H1 (cell line): ENCODE measurements around the gene KCNC2. TPM values are rescaled to one million over a fixed set of nuclear protein-coding genes. Genes with fewer than 3 reads are reported as not detected.

Source experiments
- CTCF ChIA-PET: fragments of 300-600 bp; sonication (Branson Sonifier 250); formaldehyde crosslinking; loops from one replicate; lab custom pipeline; 2021; ENCODE audit not compliant: partially characterized antibody; lab: Charles Lee
- POLR2A ChIA-PET: fragments of 300-600 bp; sonication (Branson Sonifier 250); formaldehyde crosslinking; loops from one replicate; lab custom pipeline; 2021; ENCODE audit warnings: inconsistent platforms; ENCODE audit not compliant: partially characterized antibody; lab: Charles Lee
- DNase-seq, 2 experiments: peaks; one replicate each; pipeline versions ENCODE4 v3.0.0 to v3.0.0-alpha.2; 2010 to 2022; ENCODE audit warnings: low spot score in 2 of 2, low read depth in 1 of 2, mixed read lengths in 1 of 2
- FAIRE-seq: peaks from 2 replicates; lab custom pipeline; 2011; peaks lifted over from hg19 to GRCh38; lab: Jason Lieb, UNC
- H2AFZ ChIP-seq: 2 replicates; pipeline ENCODE4 v1.8.1; 2012; ENCODE audit warnings: low read length, inconsistent platforms
- H2AK5ac ChIP-seq: 2 replicates; pipeline ENCODE4 v1.6.1; 2013; ENCODE audit warnings: low read depth, low read length
- H2BK120ac ChIP-seq: replicated peaks from 2 replicates; pipeline ENCODE3; 2013; ENCODE audit warnings: low read depth, low read length, inconsistent platforms
- H2BK12ac ChIP-seq: 2 replicates; pipeline ENCODE4 v1.6.1; 2013; ENCODE audit warnings: low read depth, low read length
- H2BK15ac ChIP-seq: 2 replicates; pipeline ENCODE4 v1.6.1; 2013; ENCODE audit warnings: low read length
- H2BK20ac ChIP-seq: 2 replicates; pipeline ENCODE4 v1.6.1; 2013; ENCODE audit warnings: low read length
- H2BK5ac ChIP-seq: 2 replicates; pipeline ENCODE4 v1.6.1; 2013; ENCODE audit warnings: low read depth, low read length
- H3K14ac ChIP-seq: 2 replicates; pipeline ENCODE4 v1.6.1; 2013; ENCODE audit warnings: inconsistent platforms; ENCODE audit not compliant: insufficient read length
- H3K18ac ChIP-seq: 2 replicates; pipeline ENCODE4 v1.6.1; 2013; ENCODE audit warnings: low read length; ENCODE audit errors: extremely low read depth
- H3K23ac ChIP-seq: 2 replicates; pipeline ENCODE4 v1.6.1; 2013; ENCODE audit warnings: inconsistent platforms; ENCODE audit not compliant: insufficient read length
- H3K23me2 ChIP-seq: 2 replicates; pipeline ENCODE4 v1.6.1; 2013; ENCODE audit warnings: low read depth, low read length
- H3K27ac ChIP-seq: 2 replicates; pipeline ENCODE4 v1.6.1; 2011; ENCODE audit warnings: low read depth, low read length, inconsistent platforms
- H3K27me3 ChIP-seq, 4 experiments: replicated peaks in 1 of 4; 1 replicate in 1 of 4; 2 replicates in 3 of 4; pipeline versions ENCODE4 v1.6.1 to v1.8.1; 2011 to 2013; ENCODE audit warnings: low read length in 3 of 4, mild to moderate bottlenecking in 3 of 4, inconsistent platforms in 2 of 4, mixed read lengths in 2 of 4, moderate library complexity in 1 of 4; ENCODE audit not compliant: control insufficient read depth in 3 of 4, insufficient read depth in 3 of 4; ENCODE audit errors: extremely low read depth in 1 of 4
- H3K36me3 ChIP-seq, 4 experiments: 2 replicates each; pipeline versions ENCODE4 v1.6.1 to v1.8.1; 2011 to 2013; ENCODE audit warnings: mild to moderate bottlenecking in 4 of 4, low read length in 3 of 4, moderate library complexity in 2 of 4, control low read depth in 1 of 4, inconsistent platforms in 1 of 4; ENCODE audit not compliant: insufficient read depth in 4 of 4, control insufficient read depth in 2 of 4
- H3K4ac ChIP-seq: replicated peaks from 2 replicates; pipeline ENCODE3; 2013; ENCODE audit warnings: low read length, low read depth, mixed read lengths, inconsistent platforms; ENCODE audit not compliant: insufficient read length
- H3K4me1 ChIP-seq, 4 experiments: replicated peaks in 1 of 4; 1 replicate in 1 of 4; 2 replicates in 3 of 4; pipeline versions ENCODE4 v1.6.1 to v1.8.1; 2011 to 2013; ENCODE audit warnings: low read length in 3 of 4, inconsistent platforms in 2 of 4, mixed read lengths in 1 of 4; ENCODE audit not compliant: insufficient read depth in 4 of 4, control insufficient read depth in 3 of 4
- H3K4me2 ChIP-seq, 2 experiments: 2 replicates each; pipeline versions ENCODE4 v1.6.1 to v1.8.1; 2011 to 2013; ENCODE audit warnings: low read depth in 2 of 2, low read length in 2 of 2, control low read depth in 1 of 2, inconsistent platforms in 1 of 2, mild to moderate bottlenecking in 1 of 2; ENCODE audit not compliant: insufficient read depth in 1 of 2
- H3K4me3 ChIP-seq, 4 experiments: fragments of 200-600, 300-600 bp in 1 of 4; sonication (generic), shearing (Covaris generic), sonication (Bioruptor Twin) in 1 of 4; 2 replicates each; pipeline versions ENCODE4 v1.5.1 to v1.8.1; 2011 to 2016; ENCODE audit warnings: low read length in 4 of 4, low read depth in 3 of 4, control low read depth in 2 of 4, inconsistent platforms in 2 of 4, mild to moderate bottlenecking in 2 of 4, mixed read lengths in 1 of 4, moderate library complexity in 1 of 4; ENCODE audit not compliant: insufficient read depth in 2 of 4; ENCODE audit errors: extremely low read depth in 1 of 4
- H3K56ac ChIP-seq: replicated peaks from 2 replicates; pipeline ENCODE3; 2013; ENCODE audit warnings: low read depth, mild to moderate bottlenecking, mixed read lengths, low read length, inconsistent platforms; ENCODE audit not compliant: insufficient read length
- H3K79me1 ChIP-seq: 2 replicates; pipeline ENCODE4 v1.6.1; 2013; ENCODE audit warnings: low read depth, low read length, control low read depth
- H3K79me2 ChIP-seq, 2 experiments: 2 replicates each; pipeline versions ENCODE4 v1.6.1 to v1.8.1; 2012 to 2013; ENCODE audit warnings: low read length in 2 of 2, mild to moderate bottlenecking in 2 of 2, inconsistent platforms in 1 of 2; ENCODE audit not compliant: insufficient read depth in 2 of 2, control insufficient read depth in 1 of 2
- H3K9ac ChIP-seq, 4 experiments: replicated peaks in 1 of 4; 1 replicate in 1 of 4; 2 replicates in 3 of 4; pipeline versions ENCODE4 v1.6.1 to v1.8.1; 2011 to 2013; ENCODE audit warnings: low read depth in 3 of 4, low read length in 3 of 4, control low read depth in 2 of 4, mild to moderate bottlenecking in 2 of 4, moderate library complexity in 2 of 4, inconsistent platforms in 1 of 4; ENCODE audit errors: extremely low read depth in 1 of 4
- H3K9me3 ChIP-seq, 2 experiments: 2 replicates each; pipeline versions ENCODE4 v1.6.1 to v1.8.1; 2012 to 2013; ENCODE audit warnings: mild to moderate bottlenecking in 2 of 2, moderate library complexity in 2 of 2, control low read depth in 1 of 2, inconsistent platforms in 1 of 2, low read depth in 1 of 2, low read length in 1 of 2, mixed read lengths in 1 of 2; ENCODE audit not compliant: insufficient read depth in 2 of 2
- H4K20me1 ChIP-seq, 2 experiments: replicated peaks in 1 of 2; 2 replicates each; pipeline versions ENCODE3 to v1.8.1; 2011 to 2013; ENCODE audit warnings: inconsistent platforms in 2 of 2, low read length in 2 of 2, mild to moderate bottlenecking in 1 of 2; ENCODE audit not compliant: insufficient read depth in 2 of 2, control insufficient read depth in 1 of 2
- H4K5ac ChIP-seq: 2 replicates; pipeline ENCODE4 v1.6.1; 2013; ENCODE audit warnings: low read length, low read depth, mixed read lengths, inconsistent platforms; ENCODE audit not compliant: insufficient read length
- H4K8ac ChIP-seq: 2 replicates; pipeline ENCODE4 v1.8.0; 2013; ENCODE audit warnings: mild to moderate bottlenecking, moderate library complexity, low read length, inconsistent platforms; ENCODE audit not compliant: insufficient read depth; ENCODE audit errors: extremely low read depth
- H4K91ac ChIP-seq: replicated peaks from 2 replicates; pipeline ENCODE3; 2013; ENCODE audit warnings: low read length, mixed read lengths, inconsistent platforms; ENCODE audit not compliant: insufficient read length
- BACH1 ChIP-seq: IDR thresholded peaks from 2 replicates; pipeline ENCODE4 v1.6.1; 2012; ENCODE audit warnings: low read length, improper control_type of control experiment
- BRCA1 ChIP-seq: IDR thresholded peaks from 2 replicates; pipeline ENCODE4 v1.6.1; 2012; ENCODE audit warnings: low read depth, low read length, improper control_type of control experiment
- FOSL1 ChIP-seq: IDR thresholded peaks from 2 replicates; pipeline ENCODE4 v1.6.1; 2011; ENCODE audit warnings: mild to moderate bottlenecking, low read depth, low read length, moderate library complexity; ENCODE audit not compliant: insufficient read depth
- HDAC6 ChIP-seq: IDR thresholded peaks from one replicate; pipeline ENCODE4 v1.7.1; 2012; ENCODE audit warnings: low read depth, mild to moderate bottlenecking, inconsistent platforms, low read length, moderate library complexity
- JUN ChIP-seq: IDR thresholded peaks from 2 replicates; pipeline ENCODE4 v1.6.1; 2011; ENCODE audit warnings: low read depth, mild to moderate bottlenecking, improper control_type of control experiment, low read length
- MAFK ChIP-seq: IDR thresholded peaks from 2 replicates; pipeline ENCODE4 v1.6.1; 2012; ENCODE audit warnings: low read depth, mild to moderate bottlenecking, improper control_type of control experiment, low read length
- TEAD4 ChIP-seq: IDR thresholded peaks from 2 replicates; pipeline ENCODE4 v1.6.1; 2012; ENCODE audit warnings: low read depth, low read length, inconsistent platforms, mixed read lengths
- WGBS, 2 experiments: shearing (Covaris generic) in 1 of 2; methylation state at CpG; one replicate each; pipeline versions ENCODE4 v1.1.6 to v1.1.7; 2013 to 2015; ENCODE audit warnings: low lambda C conversion rate in 2 of 2, mixed read lengths in 2 of 2, inconsistent platforms in 1 of 2, low coverage in 1 of 2, missing lambda C conversion rate in 1 of 2; ENCODE audit not compliant: insufficient replicate concordance in 2 of 2, insufficient coverage in 1 of 2, insufficient read length in 1 of 2; ENCODE audit errors: extremely low coverage in 1 of 2, missing lambda C conversion rate in 1 of 2; 5-methylcytosine and 5-hydroxymethylcytosine counted together
- polyA plus RNA-seq, 7 experiments: library from polyadenylated mRNA; depleted of rRNA in 3 of 7; stranded (reverse) in 5 of 7; unstranded in 2 of 7; fragments of >200 nt in 5 of 7; fragments of 200-250 nt in 2 of 7; gene quantifications; 1 replicate in 5 of 7; 2 replicates in 1 of 7; 4 replicates in 1 of 7; pipeline versions ENCODE4 v1.2.1 to v1.2.3, GENCODE V29; 2011 to 2013; ENCODE audit warnings: missing spikeins in 2 of 7, mixed read lengths in 2 of 7
- total RNA-seq: library from RNA; stranded (reverse); fragmentation: NEBNext Ultra II Directional; extraction: Animal tissue kit (Norgen Biotek cat#: 25700); gene quantifications from 2 replicates; pipeline ENCODE4 v1.2.1, GENCODE V29; 2021
- TF ChIP-seq, protein P1 (sequence below): IDR thresholded peaks from 2 replicates; pipeline ENCODE4 v1.6.1; 2012; ENCODE audit warnings: inconsistent platforms

Gene KCNC2
- total and polyA plus RNA-seq, 2 of the 8 experiments (the other 6 are each of a cell fraction or from before 2014, with no cell fraction given) = 0.03 TPM; not detected in 1

DNA sequence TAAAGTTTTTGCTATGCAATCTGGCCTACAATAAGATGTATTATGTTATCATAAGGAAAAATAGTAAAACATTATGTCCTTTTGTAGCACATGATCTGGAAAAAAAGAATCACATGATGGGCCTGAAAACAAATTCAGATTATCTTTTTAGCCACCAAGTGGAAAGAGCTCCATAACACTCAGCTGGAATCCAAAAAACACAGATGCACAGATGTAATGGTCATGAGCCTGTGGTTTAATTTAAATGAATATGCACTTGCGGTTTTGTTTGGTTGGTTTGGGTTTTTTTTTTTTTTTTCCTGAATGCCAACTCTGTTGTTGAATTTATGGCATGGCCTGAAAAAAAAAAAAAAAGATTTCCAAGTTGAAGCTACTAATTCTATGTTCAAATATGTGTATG is 4.1 kb downstream of the KCNC2 start:
- POLR2A ChIA-PET = no interaction called here
- CTCF ChIA-PET = no interaction called here
- no peak overlapping the region for H3K9ac ChIP-seq

More for the DNA sequence above, 4.1 kb downstream of the KCNC2 start:
- Histone ChIP-seq H2BK120ac (no peak overlapping the region), H2BK12ac (no peak overlapping the region), H3K23ac (no peak overlapping the region), H3K36me3 (no peaks in the 10 kb centered on the region), H2BK20ac (no peak overlapping the region), H3K14ac (no peak overlapping the region), H3K4ac (no peak overlapping the region)
- no peak for DNase-seq
- no peak for FAIRE-seq
- TF ChIP-seq FOSL1 (no peak), MAFK (no peak), BACH1 (no peak), TEAD4 (no peak), HDAC6 (no peak), JUN (no peak), BRCA1 (no peak)
- TF ChIP-seq, protein P1, sequence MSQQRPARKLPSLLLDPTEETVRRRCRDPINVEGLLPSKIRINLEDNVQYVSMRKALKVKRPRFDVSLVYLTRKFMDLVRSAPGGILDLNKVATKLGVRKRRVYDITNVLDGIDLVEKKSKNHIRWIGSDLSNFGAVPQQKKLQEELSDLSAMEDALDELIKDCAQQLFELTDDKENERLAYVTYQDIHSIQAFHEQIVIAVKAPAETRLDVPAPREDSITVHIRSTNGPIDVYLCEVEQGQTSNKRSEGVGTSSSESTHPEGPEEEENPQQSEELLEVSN = no peak
- TF ChIP-seq, all 59 proteins: peak for 0
- H2AK5ac ChIP-seq = no peak overlapping the region
- H3K18ac ChIP-seq = no peak overlapping the region
- H4K91ac ChIP-seq = no peak overlapping the region
- no peak overlapping the region for H4K5ac ChIP-seq
- H3K4me3 ChIP-seq = no peak overlapping the region
- no peak overlapping the region for H3K56ac ChIP-seq
- H3K79me2 ChIP-seq = no peaks in the 10 kb centered on the region
- no peak overlapping the region for H2BK15ac ChIP-seq
- peaks cover 4 to 26% (median 22%) of the 10 kb centered on the region in 4 experiments for H3K27me3 ChIP-seq
- H3K4me2 ChIP-seq = no peak overlapping the region
- no peak overlapping the region for H2BK5ac ChIP-seq
- no peaks in the 10 kb centered on the region; a peak in 1 of 4 replicates for H3K9me3 ChIP-seq
- H3K27ac ChIP-seq = no peak overlapping the region
- peaks cover 11% of the 10 kb centered on the region; the same call in 1 of the 2 replicates for H3K23me2 ChIP-seq
- no peaks in the 10 kb centered on the region for H4K20me1 ChIP-seq
- WGBS, 2 experiments = 100% methylated on average over 1 of the region's 1 CpG; no CpG with 5 or more reads in 1 of the 2 experiments
- H2AFZ ChIP-seq = no peak overlapping the region
- H3K79me1 ChIP-seq = no peaks in the 10 kb centered on the region
- no peak overlapping the region for H4K8ac ChIP-seq
- H3K4me1 ChIP-seq = peaks cover 0 to 10% (median 2%) of the 10 kb centered on the region in 4 experiments; a peak in 2 of 7 replicates
